Measurements from ENCODE around the gene WRAP53.

The WRAP53 gene

GRCh38 chr17:7716901-7717755, 28.9 kb downstream of the WRAP53 start, which contains the start of gene DNAH2:
DNAH2 (plus strand) TSS chr17:7717744; CDS start chr17:7719735, 1,991 bp downstream.
- TF ChIP-seq CTCF (IDR thresholded peaks at IDR 0.05; ENCODE audit: borderline replicate concordance, insufficient read depth, low read depth, low read length), result peak; percentile 45
- H3K4me3 ChIP-seq (ENCODE audit: low read depth, low read length), result peak within 1 kb of the TSS; percentile 12

- TF ChIP-seq CTCF (IDR thresholded peaks at IDR 0.05; ENCODE audit: borderline replicate concordance, insufficient read depth, low read depth, low read length), result no peak
- H3K4me3 ChIP-seq (ENCODE audit: low read depth, low read length), result no peak overlapping the region
Observed at GRCh38 chr17:7717756-7718350, 29.6 kb downstream of the WRAP53 start.

- TF ChIP-seq CTCF (IDR thresholded peaks at IDR 0.05; ENCODE audit: borderline replicate concordance, insufficient read depth, low read depth, low read length), result no peak
- H3K4me3 ChIP-seq (ENCODE audit: low read depth, low read length), result no peak overlapping the region
Observed at GRCh38 chr17:7719661-7720060, 31.4 kb downstream of the WRAP53 start.

- H3K4me3 ChIP-seq (ENCODE audit: low read depth, low read length), result no peak overlapping the region
- TF ChIP-seq CTCF (IDR thresholded peaks at IDR 0.05; ENCODE audit: borderline replicate concordance, insufficient read depth, low read depth, low read length), result no peak
Observed at GRCh38 chr17:7720125-7720524, 31.8 kb downstream of the WRAP53 start.

- no peak overlapping the region for H3K4me3 ChIP-seq (ENCODE audit: low read depth, low read length)
Observed at GRCh38 chr17:7721612-7722011, 33.3 kb downstream of the WRAP53 start.

GRCh38 chr17:7727886-7728285, 39.6 kb downstream of the WRAP53 start:
- H3K4me3 ChIP-seq (ENCODE audit: low read depth, low read length), result no peak overlapping the region
- TF ChIP-seq CTCF (IDR thresholded peaks at IDR 0.05; ENCODE audit: borderline replicate concordance, insufficient read depth, low read depth, low read length), result no peak

More at GRCh38 chr17:7721612-7722011, 33.3 kb downstream of the WRAP53 start:
- TF ChIP-seq CTCF (IDR thresholded peaks at IDR 0.05; ENCODE audit: borderline replicate concordance, insufficient read depth, low read depth, low read length), result no peak
